Body of pancreas (tissue), 4 donors: Measurements from ENCODE around the gene OR1A2.

Source experiments
- POLR2A ChIP-seq, 3 donors: fragments of 450-650 bp; IDR thresholded peaks; one replicate each; pipeline ENCODE4 v1.6.1; 2016; ENCODE audit warnings: antibody characterized with exemption in 3 of 3, mild to moderate bottlenecking in 2 of 3
- TF ChIP-seq, protein P1 (sequence below), 7 experiments: fragments of 450-650 bp in 4 of 7; fragments of 200-600 bp in 3 of 7; sonication (generic) in 3 of 7; IDR thresholded peaks; one replicate each; pipeline ENCODE4 v1.5.1; 2016 to 2019; ENCODE audit warnings: antibody characterized with exemption in 7 of 7

DNA sequence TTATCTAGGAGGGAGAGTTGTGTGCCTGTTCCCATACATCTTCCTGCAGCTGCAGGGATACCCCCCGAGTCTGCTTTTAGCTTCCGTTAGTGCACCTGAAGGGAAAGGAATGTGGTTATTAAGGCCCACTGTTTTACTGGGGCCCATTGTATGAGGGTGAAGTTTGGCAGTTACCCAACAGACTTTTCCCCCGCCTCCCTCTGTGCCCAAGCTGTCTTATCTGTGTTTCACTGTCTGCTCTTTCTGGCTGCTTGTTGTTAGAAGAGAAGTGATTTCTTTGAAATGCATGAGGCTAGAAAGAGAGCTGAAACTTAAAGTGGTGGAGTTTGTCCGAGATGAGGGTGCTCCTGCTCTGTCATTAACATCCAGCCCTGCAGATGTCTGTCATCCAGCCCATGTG lies 7.4 kb upstream of the OR1A2 start:
- TF ChIP-seq, protein P1, sequence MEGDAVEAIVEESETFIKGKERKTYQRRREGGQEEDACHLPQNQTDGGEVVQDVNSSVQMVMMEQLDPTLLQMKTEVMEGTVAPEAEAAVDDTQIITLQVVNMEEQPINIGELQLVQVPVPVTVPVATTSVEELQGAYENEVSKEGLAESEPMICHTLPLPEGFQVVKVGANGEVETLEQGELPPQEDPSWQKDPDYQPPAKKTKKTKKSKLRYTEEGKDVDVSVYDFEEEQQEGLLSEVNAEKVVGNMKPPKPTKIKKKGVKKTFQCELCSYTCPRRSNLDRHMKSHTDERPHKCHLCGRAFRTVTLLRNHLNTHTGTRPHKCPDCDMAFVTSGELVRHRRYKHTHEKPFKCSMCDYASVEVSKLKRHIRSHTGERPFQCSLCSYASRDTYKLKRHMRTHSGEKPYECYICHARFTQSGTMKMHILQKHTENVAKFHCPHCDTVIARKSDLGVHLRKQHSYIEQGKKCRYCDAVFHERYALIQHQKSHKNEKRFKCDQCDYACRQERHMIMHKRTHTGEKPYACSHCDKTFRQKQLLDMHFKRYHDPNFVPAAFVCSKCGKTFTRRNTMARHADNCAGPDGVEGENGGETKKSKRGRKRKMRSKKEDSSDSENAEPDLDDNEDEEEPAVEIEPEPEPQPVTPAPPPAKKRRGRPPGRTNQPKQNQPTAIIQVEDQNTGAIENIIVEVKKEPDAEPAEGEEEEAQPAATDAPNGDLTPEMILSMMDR (IDR thresholded peaks at IDR 0.05), result no peak
- TF ChIP-seq POLR2A (IDR thresholded peaks at IDR 0.05), result no peak
